ENCODE results near the gene CRYBB1.
"Not testable (repeated sequence)": the region's sequence is repeated elsewhere in the genome, so short reads cannot be mapped to it uniquely, and the experiment has no call there.

The CRYBB1 gene

DNA sequence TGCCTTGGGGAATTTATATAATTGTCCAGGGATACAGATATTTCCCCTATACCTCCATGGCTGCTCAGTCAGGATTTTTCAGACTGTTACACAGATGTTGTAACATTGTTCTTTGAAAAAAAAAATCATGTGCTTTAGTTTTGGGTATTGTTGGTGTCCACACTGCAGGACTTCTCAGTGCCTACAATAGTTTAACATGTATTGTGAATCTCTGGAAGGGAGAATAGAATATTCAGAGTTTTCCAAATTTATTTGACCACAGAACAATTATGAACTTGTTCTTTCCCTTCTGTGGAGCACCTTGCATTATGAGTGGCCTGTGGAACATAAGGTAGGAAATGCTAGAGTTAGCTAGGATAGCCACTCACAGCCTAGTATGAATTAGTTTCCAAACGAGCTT lies 18.5 kb upstream of the CRYBB1 start:
- no peak for DNase-seq (ENCODE audit: low spot score)

- DNase-seq (ENCODE audit: low spot score) = no peak
These were observed 17.3 kb upstream of the CRYBB1 start for GRCh38 chr22:26635117-26635516.

GRCh38 chr22:26634189-26634588 lies 16.4 kb upstream of the CRYBB1 start:
- no peak for DNase-seq (ENCODE audit: low spot score)

- no peak for DNase-seq (ENCODE audit: low spot score)
These were observed 14.8 kb upstream of the CRYBB1 start for GRCh38 chr22:26632422-26633155.

- no peak for DNase-seq (ENCODE audit: low spot score)
These were observed 13.5 kb upstream of the CRYBB1 start for GRCh38 chr22:26631282-26631681.

- no peak for DNase-seq (ENCODE audit: low spot score)
These were observed 12.3 kb upstream of the CRYBB1 start for GRCh38 chr22:26629988-26630761.

DNA sequence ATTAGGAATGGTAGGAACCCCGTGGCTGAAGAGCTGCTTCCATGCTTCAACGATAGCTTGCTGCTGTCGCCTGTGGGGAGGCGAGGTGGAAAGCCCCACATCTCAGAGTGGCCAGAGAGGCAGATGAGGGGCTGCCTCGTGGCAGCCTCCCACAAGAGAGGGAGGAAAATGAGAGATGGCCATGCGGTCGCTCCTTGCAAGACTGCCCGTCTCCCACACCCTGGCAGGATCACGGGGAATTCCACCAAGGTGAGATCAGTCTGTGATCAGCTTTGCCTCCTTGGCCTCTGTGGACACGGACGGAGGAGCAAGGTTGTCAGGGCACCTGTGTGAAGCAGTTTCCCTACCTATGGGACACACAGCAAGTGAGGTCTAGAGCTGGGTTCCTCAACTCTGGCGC lies 7.0 kb upstream of the CRYBB1 start:
- no peak for DNase-seq (ENCODE audit: low spot score)

DNA sequence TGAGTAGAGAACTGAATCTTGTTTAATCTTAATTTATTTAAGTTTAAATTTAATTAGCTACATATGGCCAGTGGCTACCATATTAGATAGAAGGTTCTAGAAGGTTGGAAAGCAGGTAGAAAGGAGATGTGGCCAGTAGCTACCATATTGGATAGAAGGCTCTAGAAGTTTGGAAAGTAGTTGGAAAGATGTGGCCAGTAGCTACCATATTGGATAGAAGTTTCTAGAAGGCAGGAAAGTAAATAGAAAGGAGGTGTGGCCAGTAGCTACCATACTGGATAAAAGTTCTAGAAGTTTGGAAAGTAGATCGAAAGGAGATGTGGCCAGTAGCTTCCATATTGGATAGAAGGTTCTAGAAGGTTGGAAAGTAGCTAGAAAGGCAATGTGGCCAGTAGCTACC lies 6.2 kb upstream of the CRYBB1 start:
- DNase-seq (ENCODE audit: low spot score) = no peak

DNA sequence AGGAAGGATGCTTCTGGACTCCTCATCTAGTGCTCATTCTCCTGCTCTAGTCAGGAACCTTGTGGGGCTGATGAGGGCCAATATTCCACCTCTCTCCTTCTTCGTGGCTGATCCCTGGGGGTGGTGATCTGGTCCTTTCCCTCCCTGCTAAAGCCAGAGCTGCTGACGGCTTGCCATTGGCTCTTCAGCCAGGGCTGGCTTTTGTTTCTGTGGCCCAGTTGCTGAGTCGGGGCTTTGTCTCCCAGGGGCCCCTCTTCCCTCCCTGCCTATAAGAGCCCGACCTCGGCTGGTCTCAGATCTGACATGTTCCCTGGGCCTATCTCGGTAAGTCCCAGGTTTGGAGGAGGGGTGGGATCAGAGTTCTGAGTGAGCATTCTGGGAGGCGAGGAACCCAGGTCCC lies 3.8 kb upstream of the CRYBB1 start, which contains the start of gene CRYBA4:
TSS of gene CRYBA4 (plus strand) at position 301 of the 400 bp plus-strand sequence. CDS start 634 bp downstream, outside the sequence.
- DNase-seq (ENCODE audit: low spot score) = no peak

DNA sequence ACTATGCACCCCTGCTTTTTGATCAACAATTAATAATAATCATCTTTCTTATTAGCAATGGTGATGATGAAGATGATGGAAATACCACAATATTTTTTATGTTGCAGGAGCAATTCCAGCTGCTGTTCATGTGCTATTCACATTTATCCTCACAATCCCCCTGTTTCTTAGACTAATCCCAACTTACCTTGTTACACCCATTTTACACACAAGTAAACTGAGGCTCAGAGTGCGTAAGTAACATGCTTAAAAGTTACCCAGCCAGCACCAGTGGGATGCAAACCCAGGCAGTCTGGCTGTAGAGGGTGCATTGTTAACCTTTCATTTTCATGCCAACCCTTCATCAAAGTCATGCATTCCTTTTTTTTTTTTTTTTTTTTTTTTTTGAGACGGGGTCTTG lies 2.4 kb upstream of the CRYBB1 start:
- DNase-seq (ENCODE audit: low spot score) = no peak

- no peak for DNase-seq (ENCODE audit: low spot score)
These were observed 1.7 kb upstream of the CRYBB1 start for GRCh38 chr22:26619510-26619909.

GRCh38 chr22:26618455-26618854 lies 628 bp upstream of the CRYBB1 start:
- DNase-seq (ENCODE audit: low spot score) = no peak

- no peak for DNase-seq (ENCODE audit: low spot score)
These were observed 1.2 kb downstream of the CRYBB1 start for GRCh38 chr22:26616650-26617049.

DNA sequence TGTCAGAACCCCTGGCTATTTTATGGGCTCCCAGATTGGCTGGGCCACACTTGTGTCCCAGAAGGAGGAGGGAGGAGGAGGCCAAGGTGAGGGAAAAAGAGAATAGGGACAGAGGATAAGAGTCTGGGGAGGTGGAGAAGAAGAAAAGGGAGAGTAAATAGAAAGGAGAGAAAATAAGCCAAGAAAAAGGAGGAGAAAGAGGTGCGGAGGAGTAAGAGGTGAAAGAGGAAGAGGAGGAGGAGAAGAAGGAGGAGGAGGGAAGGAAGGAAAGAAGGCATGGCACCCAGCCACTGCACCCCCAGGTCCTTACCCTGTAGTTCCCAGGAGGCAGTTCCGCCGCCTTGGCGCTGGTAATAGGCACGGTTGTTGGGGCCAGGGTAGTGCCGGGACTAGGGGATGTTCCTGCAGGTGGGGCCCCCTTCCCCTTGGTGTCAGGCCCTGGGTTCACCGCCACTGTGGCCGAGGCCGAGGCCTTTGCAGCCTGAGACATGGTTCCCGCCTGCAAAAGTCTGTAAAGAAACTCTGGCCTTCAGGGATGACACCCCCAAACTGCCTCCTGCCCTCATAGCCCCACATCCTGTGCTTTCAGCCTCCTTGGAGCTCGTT lies 1.9 kb downstream of the CRYBB1 start:
- DNase-seq (ENCODE audit: low spot score) = no peak

GRCh38 chr22:26615149-26615548 lies 2.7 kb downstream of the CRYBB1 start:
- DNase-seq (ENCODE audit: low spot score) = no peak

- no peak for DNase-seq (ENCODE audit: low spot score)
These were observed 3.5 kb downstream of the CRYBB1 start for GRCh38 chr22:26614322-26614721.

GRCh38 chr22:26613753-26614152 lies 4.1 kb downstream of the CRYBB1 start:
- not testable (repeated sequence) for DNase-seq (ENCODE audit: low spot score)

DNA sequence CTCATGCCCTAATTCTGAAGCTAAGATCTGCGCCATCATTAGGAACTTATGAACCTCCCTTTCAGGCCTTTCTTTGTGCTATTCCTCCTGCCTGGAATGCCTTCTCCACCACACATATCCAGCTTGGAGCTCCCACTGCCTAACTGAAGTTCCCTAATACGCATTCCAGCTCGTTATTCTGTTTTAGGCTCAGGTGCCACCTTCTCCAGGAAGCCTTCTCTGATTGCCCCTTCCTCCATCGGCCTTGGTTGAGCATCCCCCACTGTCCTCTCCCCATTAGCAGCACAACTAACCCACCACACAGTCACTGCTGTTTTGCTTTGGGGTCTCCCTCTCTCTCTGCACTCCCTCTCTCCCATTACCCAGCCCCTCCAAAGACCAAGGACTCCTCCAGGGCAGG lies 5.2 kb downstream of the CRYBB1 start:
- DNase-seq (ENCODE audit: low spot score) = no peak

- peak; percentile 42 for DNase-seq (ENCODE audit: low spot score)
These were observed 6.8 kb downstream of the CRYBB1 start for GRCh38 chr22:26610996-26611395.

GRCh38 chr22:26610072-26610958 lies 7.5 kb downstream of the CRYBB1 start:
- peak; percentile 78 for DNase-seq (ENCODE audit: low spot score)

DNA sequence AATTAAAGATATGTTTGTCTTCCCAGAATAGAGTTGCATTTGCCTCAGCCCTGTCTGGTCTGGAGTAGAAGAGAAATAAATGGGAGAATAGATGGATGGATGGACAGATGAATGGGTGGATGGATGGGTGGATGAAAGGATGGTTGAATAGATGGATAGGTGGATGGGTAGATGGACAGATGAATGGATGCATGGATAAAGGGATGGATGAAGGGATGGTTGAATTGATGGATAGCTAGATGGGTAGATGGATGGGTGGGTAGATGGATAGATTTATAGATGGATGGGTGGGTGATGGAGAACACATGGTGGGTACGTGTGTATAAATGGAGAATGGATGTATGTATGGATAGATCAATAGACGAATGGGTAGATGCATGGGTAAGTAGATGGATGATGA lies 8.5 kb downstream of the CRYBB1 start:
- DNase-seq (ENCODE audit: low spot score) = no peak

GRCh38 chr22:26608129-26608528 lies 9.7 kb downstream of the CRYBB1 start:
- no peak for DNase-seq (ENCODE audit: low spot score)
